ENCODE measurements around the gene LAMTOR2.

LAMTOR2 gene

GRCh38 chr1:156076609-156077429, 22.2 kb downstream of the LAMTOR2 start:
- DNase-seq, result peak; percentile 59

- no peak for DNase-seq
These were observed 22.8 kb downstream of the LAMTOR2 start for GRCh38 chr1:156077430-156077760.

- DNase-seq, result no peak
These were observed 24.1 kb downstream of the LAMTOR2 start for GRCh38 chr1:156078728-156079127.

GRCh38 chr1:156079762-156080161, 25.2 kb downstream of the LAMTOR2 start:
- no peak for DNase-seq

- no peak for DNase-seq
These were observed 25.8 kb downstream of the LAMTOR2 start for GRCh38 chr1:156080241-156080862.

- no peak for DNase-seq
These were observed 26.2 kb downstream of the LAMTOR2 start for GRCh38 chr1:156080863-156081179.

GRCh38 chr1:156081180-156081916, 26.8 kb downstream of the LAMTOR2 start:
- no peak for DNase-seq

- no peak for DNase-seq
These were observed 27.3 kb downstream of the LAMTOR2 start for GRCh38 chr1:156081917-156082308.

GRCh38 chr1:156082309-156083091, 27.9 kb downstream of the LAMTOR2 start, which contains the start of gene MEX3A:
MEX3A (minus strand) TSS chr1:156082465; CDS start chr1:156081998, 467 bp downstream.
- DNase-seq, result peak; percentile 84

- no peak for DNase-seq
These were observed 29.5 kb downstream of the LAMTOR2 start for GRCh38 chr1:156083800-156084790.

GRCh38 chr1:156086256-156086662, 31.7 kb downstream of the LAMTOR2 start:
- DNase-seq, result no peak

GRCh38 chr1:156089704-156090103, 35.1 kb downstream of the LAMTOR2 start:
- no peak for DNase-seq

GRCh38 chr1:156090138-156090839, 35.7 kb downstream of the LAMTOR2 start:
- DNase-seq, result no peak

- DNase-seq, result peak; percentile 96
These were observed 36.2 kb downstream of the LAMTOR2 start for GRCh38 chr1:156090840-156091188.

- no peak for DNase-seq
These were observed 37.0 kb downstream of the LAMTOR2 start for GRCh38 chr1:156091610-156092009.

GRCh38 chr1:156095906-156096508, 41.4 kb downstream of the LAMTOR2 start:
- DNase-seq, result no peak

- DNase-seq, result peak; percentile 92
These were observed 42.2 kb downstream of the LAMTOR2 start for GRCh38 chr1:156096640-156097391.

- no peak for DNase-seq
These were observed 43.1 kb downstream of the LAMTOR2 start for GRCh38 chr1:156097499-156098178.

GRCh38 chr1:156098784-156099183, 44.2 kb downstream of the LAMTOR2 start:
- no peak for DNase-seq
